Measurements from ENCODE around the gene JSRP1.

DNA sequence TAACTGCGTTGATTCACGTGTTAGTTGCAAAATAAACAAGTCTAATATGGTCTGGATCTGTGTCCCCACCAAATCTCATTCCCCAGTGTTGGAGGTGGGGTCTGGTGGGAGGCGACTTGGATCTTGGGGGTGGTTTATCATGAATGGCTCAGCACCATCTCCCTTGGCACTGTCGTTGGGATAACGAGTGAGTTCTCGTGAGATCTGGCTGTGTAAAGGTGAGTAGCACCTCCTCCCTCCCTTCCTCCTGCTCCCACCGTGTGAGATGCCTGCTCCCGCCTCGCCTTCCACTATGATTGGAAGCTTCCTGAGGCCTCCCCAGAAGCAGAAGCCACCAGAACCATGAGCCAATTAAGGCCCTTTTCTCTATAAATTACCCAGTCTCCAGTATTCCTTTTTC is 20.9 kb upstream of the JSRP1 start:
- TF ChIP-seq, protein P1, sequence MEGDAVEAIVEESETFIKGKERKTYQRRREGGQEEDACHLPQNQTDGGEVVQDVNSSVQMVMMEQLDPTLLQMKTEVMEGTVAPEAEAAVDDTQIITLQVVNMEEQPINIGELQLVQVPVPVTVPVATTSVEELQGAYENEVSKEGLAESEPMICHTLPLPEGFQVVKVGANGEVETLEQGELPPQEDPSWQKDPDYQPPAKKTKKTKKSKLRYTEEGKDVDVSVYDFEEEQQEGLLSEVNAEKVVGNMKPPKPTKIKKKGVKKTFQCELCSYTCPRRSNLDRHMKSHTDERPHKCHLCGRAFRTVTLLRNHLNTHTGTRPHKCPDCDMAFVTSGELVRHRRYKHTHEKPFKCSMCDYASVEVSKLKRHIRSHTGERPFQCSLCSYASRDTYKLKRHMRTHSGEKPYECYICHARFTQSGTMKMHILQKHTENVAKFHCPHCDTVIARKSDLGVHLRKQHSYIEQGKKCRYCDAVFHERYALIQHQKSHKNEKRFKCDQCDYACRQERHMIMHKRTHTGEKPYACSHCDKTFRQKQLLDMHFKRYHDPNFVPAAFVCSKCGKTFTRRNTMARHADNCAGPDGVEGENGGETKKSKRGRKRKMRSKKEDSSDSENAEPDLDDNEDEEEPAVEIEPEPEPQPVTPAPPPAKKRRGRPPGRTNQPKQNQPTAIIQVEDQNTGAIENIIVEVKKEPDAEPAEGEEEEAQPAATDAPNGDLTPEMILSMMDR (IDR thresholded peaks at IDR 0.05; ENCODE audit: insufficient read depth, low read length), result no peak
- peak; percentile 10; the same call in 1 of the 2 replicates for TF ChIP-seq POLR2AphosphoS5 (IDR thresholded peaks at IDR 0.05; ENCODE audit: low read depth)
- TF ChIP-seq, protein P2, sequence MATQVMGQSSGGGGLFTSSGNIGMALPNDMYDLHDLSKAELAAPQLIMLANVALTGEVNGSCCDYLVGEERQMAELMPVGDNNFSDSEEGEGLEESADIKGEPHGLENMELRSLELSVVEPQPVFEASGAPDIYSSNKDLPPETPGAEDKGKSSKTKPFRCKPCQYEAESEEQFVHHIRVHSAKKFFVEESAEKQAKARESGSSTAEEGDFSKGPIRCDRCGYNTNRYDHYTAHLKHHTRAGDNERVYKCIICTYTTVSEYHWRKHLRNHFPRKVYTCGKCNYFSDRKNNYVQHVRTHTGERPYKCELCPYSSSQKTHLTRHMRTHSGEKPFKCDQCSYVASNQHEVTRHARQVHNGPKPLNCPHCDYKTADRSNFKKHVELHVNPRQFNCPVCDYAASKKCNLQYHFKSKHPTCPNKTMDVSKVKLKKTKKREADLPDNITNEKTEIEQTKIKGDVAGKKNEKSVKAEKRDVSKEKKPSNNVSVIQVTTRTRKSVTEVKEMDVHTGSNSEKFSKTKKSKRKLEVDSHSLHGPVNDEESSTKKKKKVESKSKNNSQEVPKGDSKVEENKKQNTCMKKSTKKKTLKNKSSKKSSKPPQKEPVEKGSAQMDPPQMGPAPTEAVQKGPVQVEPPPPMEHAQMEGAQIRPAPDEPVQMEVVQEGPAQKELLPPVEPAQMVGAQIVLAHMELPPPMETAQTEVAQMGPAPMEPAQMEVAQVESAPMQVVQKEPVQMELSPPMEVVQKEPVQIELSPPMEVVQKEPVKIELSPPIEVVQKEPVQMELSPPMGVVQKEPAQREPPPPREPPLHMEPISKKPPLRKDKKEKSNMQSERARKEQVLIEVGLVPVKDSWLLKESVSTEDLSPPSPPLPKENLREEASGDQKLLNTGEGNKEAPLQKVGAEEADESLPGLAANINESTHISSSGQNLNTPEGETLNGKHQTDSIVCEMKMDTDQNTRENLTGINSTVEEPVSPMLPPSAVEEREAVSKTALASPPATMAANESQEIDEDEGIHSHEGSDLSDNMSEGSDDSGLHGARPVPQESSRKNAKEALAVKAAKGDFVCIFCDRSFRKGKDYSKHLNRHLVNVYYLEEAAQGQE (IDR thresholded peaks at IDR 0.05; ENCODE audit: insufficient replicate concordance, low read depth), result no peak
- no peak for TF ChIP-seq SPI1 (IDR thresholded peaks at IDR 0.05; ENCODE audit: borderline replicate concordance, low read depth)
- TF ChIP-seq GABPA (IDR thresholded peaks at IDR 0.05; ENCODE audit: low read depth), result no peak
